ENCODE measurements around the gene OR51M1.

- TF ChIP-seq CTCF (IDR thresholded peaks at IDR 0.05) (no peak), POLR2A (IDR thresholded peaks at IDR 0.05) (no peak)
Measured at GRCh38 chr11:5367448-5368074, 16.1 kb upstream of the OR51M1 start.
